Measurements from ENCODE around the gene LMNB1.

LMNB1 gene

GRCh38 chr5:126855266-126855665 is 78.3 kb downstream of the LMNB1 start:
- no peak overlapping the region for H3K27ac ChIP-seq
- TF ChIP-seq, protein P1, sequence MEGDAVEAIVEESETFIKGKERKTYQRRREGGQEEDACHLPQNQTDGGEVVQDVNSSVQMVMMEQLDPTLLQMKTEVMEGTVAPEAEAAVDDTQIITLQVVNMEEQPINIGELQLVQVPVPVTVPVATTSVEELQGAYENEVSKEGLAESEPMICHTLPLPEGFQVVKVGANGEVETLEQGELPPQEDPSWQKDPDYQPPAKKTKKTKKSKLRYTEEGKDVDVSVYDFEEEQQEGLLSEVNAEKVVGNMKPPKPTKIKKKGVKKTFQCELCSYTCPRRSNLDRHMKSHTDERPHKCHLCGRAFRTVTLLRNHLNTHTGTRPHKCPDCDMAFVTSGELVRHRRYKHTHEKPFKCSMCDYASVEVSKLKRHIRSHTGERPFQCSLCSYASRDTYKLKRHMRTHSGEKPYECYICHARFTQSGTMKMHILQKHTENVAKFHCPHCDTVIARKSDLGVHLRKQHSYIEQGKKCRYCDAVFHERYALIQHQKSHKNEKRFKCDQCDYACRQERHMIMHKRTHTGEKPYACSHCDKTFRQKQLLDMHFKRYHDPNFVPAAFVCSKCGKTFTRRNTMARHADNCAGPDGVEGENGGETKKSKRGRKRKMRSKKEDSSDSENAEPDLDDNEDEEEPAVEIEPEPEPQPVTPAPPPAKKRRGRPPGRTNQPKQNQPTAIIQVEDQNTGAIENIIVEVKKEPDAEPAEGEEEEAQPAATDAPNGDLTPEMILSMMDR (conservative IDR thresholded peaks at IDR 0.05), result no peak

GRCh38 chr5:126857472-126858410 is 80.8 kb downstream of the LMNB1 start:
- TF ChIP-seq, protein P1 (conservative IDR thresholded peaks at IDR 0.05), result no peak
- H3K27ac ChIP-seq, result no peak overlapping the region

GRCh38 chr5:126858441-126858840 is 81.5 kb downstream of the LMNB1 start:
- TF ChIP-seq, protein P1 (conservative IDR thresholded peaks at IDR 0.05), result peak; percentile 21; the same call in 1 of the 2 replicates
- H3K27ac ChIP-seq, result no peak overlapping the region

GRCh38 chr5:126863402-126863801 is 86.5 kb downstream of the LMNB1 start:
- TF ChIP-seq, protein P1 (conservative IDR thresholded peaks at IDR 0.05), result no peak
- H3K27ac ChIP-seq, result no peak overlapping the region

- TF ChIP-seq, protein P1 (conservative IDR thresholded peaks at IDR 0.05), result 0 out of 2 replicates have a peak, but pooled peaks have one; percentile 5
- no peak overlapping the region for H3K27ac ChIP-seq
Observed at GRCh38 chr5:126864042-126864688, 87.2 kb downstream of the LMNB1 start.

DNA sequence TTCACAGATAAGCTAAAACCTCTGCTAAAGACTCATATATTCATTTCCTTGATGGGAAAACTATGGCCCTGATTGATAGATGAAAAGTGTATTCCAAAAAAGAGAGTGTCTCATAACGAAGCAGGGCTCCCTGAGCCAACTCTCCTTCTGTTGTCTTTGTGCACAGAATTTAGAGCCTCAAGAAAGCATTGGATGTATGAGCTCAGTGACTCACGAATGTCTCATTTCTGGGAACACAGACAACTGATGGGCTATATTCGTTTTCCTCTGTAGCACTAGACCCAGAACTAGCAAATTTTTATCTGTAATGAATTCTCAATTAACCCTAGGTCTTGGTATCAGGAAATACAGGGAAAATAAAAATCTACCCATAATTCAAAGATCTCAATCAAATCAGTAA is 88.4 kb downstream of the LMNB1 start:
- TF ChIP-seq, protein P1 (conservative IDR thresholded peaks at IDR 0.05), result no peak
- H3K27ac ChIP-seq, result no peak overlapping the region

GRCh38 chr5:126866851-126867636 is 90.1 kb downstream of the LMNB1 start:
- TF ChIP-seq, protein P1 (conservative IDR thresholded peaks at IDR 0.05), result no peak
- H3K27ac ChIP-seq, result no peak overlapping the region

All from VCaP (cell line).